Renal cortex interstitium (tissue), 11 donors: ENCODE results near the gene ADAMTS2. TPM values are rescaled to one million over a fixed set of nuclear protein-coding genes. Genes with fewer than 3 reads are reported as not detected.

Experiments used
- DNase-seq, 11 donors: peaks; one replicate each; pipeline ENCODE4 v3.0.0-alpha.2; 2013; ENCODE audit warnings: low read depth in 9 of 11, low spot score in 4 of 11; ENCODE audit errors: extremely low read depth in 1 of 11
- polyA plus RNA-seq, 3 donors: library from polyadenylated mRNA; unstranded; fragments of 120-200 nt; gene quantifications; one replicate each; pipeline ENCODE4 v1.2.1, GENCODE V29; 2013; ENCODE audit not compliant: insufficient read length in 3 of 3

ADAMTS2 gene
- polyA plus RNA-seq, 3 donors = 9.9 to 14.0 (median 10.6) TPM

GRCh38 chr5:179276838-179277395 is 68.3 kb downstream of the ADAMTS2 start:
- DNase-seq = no peak

- no peak for DNase-seq
Observed at GRCh38 chr5:179275941-179276837, 69.1 kb downstream of the ADAMTS2 start.

GRCh38 chr5:179275381-179275878 is 69.8 kb downstream of the ADAMTS2 start:
- no peak for DNase-seq

- DNase-seq = no peak
Observed at GRCh38 chr5:179274321-179275315, 70.6 kb downstream of the ADAMTS2 start.

DNA sequence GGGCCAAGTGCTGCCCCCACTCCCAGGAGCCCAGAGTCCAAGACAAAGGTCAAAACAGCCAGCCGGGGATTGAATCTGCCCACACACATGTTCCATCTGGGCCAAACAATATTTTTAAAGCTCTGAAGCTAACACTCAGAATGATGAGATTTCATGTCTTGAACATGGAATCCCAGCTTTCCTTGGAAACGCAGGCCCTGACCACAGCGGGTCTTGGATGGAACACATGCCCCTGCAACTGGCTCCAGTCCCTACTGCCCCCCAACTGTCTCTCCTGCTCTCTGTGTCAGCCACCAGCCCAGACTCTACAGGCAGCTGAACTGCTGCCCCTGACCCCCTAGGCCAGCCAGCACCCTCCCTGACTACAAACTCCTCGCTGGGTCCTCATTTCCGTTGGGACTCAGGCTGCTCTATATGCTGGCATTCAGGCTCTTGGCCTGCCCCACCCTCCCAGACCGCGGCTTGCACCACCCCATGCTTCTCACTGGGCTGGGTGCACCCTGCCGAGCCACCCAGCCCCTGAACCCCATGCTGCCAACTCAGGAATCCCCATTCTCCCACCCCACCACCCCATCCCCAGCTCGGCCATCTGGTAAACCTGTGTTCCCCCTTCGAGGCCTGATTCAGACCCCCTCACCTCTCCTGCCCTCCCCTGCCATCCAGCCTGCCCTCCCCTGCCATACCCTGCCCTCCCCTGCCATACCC is 71.7 kb downstream of the ADAMTS2 start:
- no peak for DNase-seq

DNA sequence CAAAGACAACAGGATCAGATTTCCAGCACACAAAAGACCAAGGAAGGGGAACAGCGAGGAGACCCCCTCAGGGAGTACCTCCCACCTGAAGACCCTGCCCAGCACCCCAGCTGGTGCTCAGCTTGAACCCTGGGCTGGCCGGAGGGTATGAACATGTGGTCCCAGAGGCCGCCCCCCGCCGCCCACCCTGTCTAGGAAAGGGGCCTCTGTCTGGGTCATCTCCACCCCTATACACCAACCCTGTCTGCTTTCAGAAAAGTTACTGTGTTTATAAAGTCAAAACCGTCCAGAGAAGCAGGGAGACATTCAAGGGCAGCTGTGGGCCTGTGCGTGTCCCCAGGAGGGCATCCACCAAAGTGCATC is 72.2 kb downstream of the ADAMTS2 start:
- no peak for DNase-seq

- no peak for DNase-seq
Observed at GRCh38 chr5:179272326-179273072, 72.8 kb downstream of the ADAMTS2 start.

DNA sequence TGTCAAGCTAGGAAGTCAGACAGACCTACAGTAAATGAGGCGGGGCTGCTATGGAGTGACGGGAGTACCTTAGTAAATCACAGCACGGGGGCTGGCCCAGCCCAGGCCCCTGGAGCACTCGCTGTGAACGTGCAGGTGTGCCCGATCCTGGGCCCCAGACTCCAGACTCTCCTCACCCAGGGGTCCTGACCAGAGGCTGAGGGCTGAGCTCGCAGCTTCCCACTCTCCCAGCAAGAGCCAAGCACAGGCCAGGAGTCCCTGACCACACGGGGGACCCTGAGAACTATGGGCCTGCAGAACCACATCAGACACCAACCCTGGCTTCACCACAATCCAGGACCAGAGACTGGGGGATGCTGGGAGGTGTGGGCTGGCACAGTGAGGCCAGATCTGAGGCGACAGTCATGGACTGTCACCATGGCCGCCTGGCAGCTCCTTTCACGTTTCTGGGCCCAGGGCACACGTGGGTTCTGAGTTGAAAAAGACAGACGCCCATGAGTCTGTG is 73.4 kb downstream of the ADAMTS2 start:
- DNase-seq = no peak

DNA sequence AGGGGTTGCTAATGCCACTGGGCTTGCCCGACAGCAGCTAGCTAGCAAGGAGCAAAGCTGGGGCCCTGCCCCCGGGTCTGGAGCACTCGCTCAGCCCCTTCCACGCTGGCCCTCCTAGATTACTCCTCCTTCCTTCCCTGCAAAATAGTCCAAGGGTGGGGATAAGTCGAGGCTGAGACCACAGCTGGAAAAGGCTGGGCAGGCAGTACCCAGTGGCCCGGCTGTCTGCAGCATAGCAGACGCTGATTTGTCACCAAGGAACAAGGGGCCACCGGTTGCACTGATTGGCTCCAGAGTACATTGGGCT is 73.9 kb downstream of the ADAMTS2 start:
- no peak for DNase-seq

GRCh38 chr5:179270581-179271427 is 74.5 kb downstream of the ADAMTS2 start:
- DNase-seq = no peak

- DNase-seq = no peak
Observed at GRCh38 chr5:179269781-179270543, 75.3 kb downstream of the ADAMTS2 start.

GRCh38 chr5:179268966-179269693 is 76.1 kb downstream of the ADAMTS2 start:
- no peak for DNase-seq

- no peak for DNase-seq
Observed at GRCh38 chr5:179268399-179268952, 76.8 kb downstream of the ADAMTS2 start.

GRCh38 chr5:179267671-179268083 is 77.6 kb downstream of the ADAMTS2 start:
- no peak for DNase-seq

DNA sequence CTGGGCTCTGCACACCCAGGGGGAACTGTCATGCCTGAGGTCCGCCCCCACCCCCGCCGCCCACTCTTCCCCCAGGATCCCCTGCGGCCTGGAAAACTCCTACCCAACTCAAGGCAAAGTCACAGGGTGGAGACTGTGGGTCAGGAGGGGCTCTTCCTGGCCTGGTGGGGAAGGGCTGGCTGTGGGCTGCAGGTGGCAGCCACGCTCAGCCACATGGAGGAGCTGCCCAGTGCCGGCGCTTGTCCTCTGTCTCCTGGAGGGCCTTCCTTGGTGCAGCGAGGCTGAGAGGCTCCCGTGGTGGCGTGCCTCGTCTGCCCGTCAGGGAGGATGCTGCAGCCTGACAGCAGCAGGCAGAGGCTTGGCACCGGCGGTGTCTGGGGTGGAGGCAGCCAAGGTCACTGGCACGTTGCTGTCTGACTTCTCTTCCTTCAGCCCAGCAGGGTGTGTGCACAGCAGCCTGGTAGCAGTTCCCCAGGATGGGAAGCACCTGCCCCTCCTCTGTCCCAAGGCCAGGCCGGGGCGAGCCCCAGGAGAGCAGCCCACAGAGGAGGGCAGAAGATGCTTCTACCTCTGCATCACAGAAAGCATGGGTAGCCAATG is 78.1 kb downstream of the ADAMTS2 start:
- DNase-seq = no peak
